Measurements from ENCODE around the gene ASAP2. TPM values are rescaled to one million over a fixed set of nuclear protein-coding genes. Genes with fewer than 3 reads are reported as not detected.

Gene ASAP2
- polyA plus RNA-seq, 4 donors, result 31.7 to 66.1 (median 54.9) TPM

DNA sequence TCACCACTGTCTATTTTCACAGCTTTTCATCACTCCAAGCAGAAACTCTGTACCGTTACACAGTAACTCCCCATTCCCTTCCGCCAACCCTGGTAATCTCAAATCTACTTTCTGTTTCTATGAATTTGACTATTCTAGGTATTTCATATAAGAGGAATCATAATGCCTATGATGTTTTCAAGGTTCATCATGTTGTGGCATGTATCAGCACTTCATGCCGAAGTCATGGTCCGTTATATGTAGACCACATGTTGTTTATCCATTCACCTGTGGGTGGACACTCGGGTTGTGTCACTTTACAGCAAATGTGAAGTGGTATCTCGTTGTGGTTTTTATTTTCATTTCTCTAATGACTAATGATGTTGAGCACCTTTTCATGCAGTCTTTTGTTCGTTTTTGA is 238.5 kb downstream of the ASAP2 start:
- DNase-seq (ENCODE audit: low read depth in 4 of 4, low spot score in 3 of 4), result no peak

- no peak for DNase-seq (ENCODE audit: low read depth in 4 of 4, low spot score in 3 of 4)
Measured at GRCh38 chr2:9451231-9451630, 244.6 kb downstream of the ASAP2 start.

Other genes starting within 250 kb of the ASAP2 start
- 10 to 100 TPM; 59.3 to 79.9 (median 67.5) TPM for gene MBOAT2, start 203.1 kb upstream of the ASAP2 start, polyA plus RNA-seq (ENCODE audit: insufficient read length in 4 of 4)
- 100 to 1,000 TPM in 1 of 4 donors, 10 to 100 TPM in 3; 73.6 to 154 (median 86.0) TPM for gene ITGB1BP1, start 216.7 kb downstream of the ASAP2 start, polyA plus RNA-seq (ENCODE audit: insufficient read length in 4 of 4)
- 10 to 100 TPM; 32.7 to 63.4 (median 55.3) TPM for gene CPSF3, start 216.8 kb downstream of the ASAP2 start, polyA plus RNA-seq (ENCODE audit: insufficient read length in 4 of 4)

All from left renal pelvis (tissue), 4 donors.